GM18861 (cell line): Measurements from ENCODE around the gene CALU.

Experiments
- ATAC-seq: cut with Tn5 transposase; IDR thresholded peaks from one replicate; pipeline ENCODE4 v1.9.1; 2021; ENCODE audit not compliant: unreplicated experiment

Gene CALU

DNA sequence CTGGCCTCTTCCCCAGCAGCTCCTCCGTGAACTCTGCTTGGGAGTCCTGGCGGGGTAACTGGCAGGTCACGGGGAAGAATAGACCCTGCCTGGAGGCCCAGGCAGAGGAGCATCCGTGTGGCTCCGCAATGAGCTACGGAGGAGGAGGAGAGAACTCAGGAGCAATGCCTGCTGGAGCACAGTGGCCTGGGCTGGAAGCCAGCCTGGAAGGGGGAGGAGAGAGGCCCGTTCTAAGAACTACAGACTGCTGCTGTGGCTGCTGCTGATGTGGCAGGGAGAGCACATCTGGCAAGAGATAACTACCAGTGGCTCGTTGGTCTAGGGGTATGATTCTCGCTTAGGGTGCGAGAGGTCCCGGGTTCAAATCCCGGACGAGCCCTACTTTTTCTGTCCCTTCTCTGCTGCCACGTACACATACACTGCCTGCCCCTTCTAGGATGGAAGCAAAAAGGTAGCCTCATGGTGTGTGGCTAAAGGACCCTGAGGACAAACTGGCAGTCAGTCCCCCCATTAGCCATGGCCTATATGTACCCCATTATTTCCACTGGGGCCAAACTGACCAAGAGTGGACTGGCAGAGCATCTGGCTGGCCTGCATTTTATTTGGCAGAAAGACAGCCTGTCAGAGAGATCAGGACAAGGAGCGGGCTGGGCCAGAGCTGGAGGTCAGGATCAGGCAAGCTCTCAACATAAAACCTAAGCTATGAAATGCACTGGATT is 44.1 kb downstream of the CALU start:
- ATAC-seq, result no peak

DNA sequence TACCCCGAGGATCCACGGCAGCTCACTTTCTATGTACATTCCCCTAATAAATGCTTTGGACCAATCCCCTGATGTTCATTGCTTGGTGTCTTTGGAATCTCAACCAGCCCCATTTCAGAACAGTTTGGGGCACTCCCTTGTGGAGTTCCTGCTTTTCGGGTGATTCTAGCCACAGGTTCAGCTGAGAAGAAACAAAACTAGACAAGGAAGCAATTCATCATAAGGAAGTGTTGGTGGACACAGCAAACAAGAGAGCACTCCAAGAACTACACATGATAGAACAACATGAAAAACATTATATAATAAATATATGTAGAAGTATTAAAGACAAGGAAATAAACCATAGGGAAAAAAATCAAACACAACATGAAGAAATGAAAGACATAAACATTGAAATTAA is 46.6 kb downstream of the CALU start:
- ATAC-seq, result no peak

DNA sequence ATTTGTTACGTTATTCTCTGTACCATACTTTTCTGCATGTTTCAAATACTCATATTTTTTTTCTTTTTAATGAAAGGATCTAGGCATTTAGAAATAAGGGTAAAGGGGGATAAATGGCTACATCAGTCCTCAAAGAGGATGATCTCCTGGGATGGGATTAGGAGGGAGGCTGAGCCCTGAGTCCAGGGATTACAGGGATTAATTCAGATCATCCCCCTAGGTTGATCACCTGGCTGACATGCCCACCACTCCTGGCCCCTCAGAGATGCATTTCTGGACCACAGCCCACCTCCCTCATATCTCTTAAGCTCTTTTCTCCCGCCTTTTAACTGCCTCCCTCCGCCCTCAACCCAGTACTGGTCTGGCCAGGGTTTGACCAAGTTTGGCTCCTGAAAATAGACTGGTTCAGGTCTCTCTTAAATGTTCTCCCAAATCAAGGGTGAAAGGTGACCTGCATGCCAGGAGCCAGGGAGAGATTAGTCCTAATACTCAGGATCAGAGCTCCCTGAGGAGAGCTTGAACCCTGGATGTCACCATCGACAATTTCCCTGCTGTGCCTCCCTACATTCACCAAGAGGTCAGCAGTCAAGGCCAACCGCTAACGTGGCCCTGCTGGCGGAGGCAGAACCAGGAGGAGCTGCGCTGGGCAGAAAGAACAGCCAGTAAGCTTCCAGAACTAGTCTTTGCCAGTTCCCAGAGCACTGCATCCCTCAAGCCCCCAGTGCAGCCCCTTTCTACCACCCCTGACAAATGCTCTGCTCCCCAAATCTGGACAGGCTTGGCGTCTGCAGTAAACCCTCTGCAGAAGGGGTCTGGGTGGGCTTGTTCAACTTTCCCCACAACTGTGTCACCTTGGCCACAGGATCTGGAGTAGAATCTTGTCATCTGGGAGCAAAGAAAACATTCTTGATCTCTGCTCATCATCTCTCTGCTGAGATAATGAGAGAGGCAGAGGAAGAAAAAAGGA is 49.6 kb downstream of the CALU start:
- no peak for ATAC-seq

DNA sequence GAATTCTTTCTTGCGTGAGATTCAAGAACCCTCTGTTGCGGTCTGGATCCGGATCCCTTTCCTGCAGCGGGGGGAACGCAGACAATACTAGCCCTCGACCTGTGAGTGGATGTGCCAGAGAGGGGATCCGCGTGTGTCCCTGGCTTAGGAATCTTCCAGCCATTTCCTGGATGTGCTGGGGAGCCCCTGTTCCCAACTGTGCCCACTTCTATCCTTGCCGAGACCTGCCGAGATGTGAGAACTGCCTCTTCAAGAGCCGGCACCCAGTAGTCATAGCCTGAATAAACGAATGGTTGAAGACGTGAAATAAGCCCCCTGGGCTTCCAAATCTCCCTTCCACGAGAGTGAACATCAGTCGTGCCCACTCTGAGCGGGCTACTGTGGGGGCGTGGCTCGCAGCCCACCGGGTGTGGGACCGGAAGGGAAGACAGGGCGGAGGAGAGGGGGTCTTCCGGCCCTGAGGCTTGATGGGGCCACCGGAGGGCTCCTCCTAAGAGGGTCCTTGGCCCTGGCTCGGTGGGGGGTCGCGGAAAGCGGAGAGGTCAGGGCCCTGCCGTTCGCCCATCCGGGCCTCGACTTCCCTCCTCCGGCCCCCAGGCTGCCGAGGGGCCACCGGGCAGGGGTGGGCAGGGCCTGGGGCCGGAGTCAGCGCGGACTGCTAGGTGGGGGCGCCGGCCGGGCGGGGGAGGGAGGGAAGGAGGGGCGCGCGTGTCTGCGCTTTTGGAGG is 51.3 kb downstream of the CALU start:
- peak; percentile 5 for ATAC-seq

DNA sequence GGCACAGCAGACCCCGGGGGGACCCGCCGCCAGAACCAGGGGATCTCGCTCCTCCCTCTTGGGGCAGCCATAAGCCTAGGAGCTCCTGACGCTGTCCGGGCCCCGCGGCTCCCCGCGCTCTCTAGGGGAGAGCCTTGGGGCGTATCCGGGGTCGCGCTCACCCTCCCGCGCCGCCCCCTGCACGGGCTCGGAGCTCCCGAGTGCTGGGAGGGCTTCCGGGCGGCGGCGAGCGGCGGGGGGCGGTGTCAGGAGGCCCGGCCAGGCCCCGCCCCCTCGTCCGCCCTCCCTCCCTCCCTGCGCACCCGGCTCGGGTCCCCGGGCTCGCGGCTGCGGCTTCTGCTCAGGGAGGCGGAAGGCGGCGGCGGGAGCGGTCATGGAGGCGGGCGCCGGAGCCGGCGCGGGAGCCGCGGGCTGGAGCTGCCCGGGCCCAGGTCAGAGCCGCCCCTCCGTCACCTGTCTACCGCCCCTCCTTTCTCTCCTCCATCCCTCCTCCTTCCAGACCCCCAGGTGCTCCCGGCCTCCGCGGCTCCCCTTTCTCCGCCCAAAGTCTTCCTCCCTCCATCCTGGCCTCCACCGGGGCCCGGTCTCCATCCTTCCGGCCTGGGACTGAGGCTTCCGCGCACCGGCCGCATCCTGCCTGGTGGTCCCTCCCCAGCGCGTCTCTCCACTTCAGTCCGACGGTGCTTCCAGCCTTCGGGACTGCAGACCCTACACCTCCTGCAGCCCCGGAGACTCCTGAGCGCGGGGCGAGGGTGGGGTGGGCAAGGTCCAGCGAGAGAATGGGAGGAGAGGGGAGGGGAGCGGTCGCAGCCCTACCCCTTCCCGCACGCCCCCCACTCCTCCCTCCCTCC is 52.2 kb downstream of the CALU start, which contains the start of gene CCDC136:
Gene CCDC136, plus strand, starts transcription at position 848 of the 851 bp plus-strand sequence. CDS start 444 bp downstream, outside the sequence.
- ATAC-seq, result peak; percentile 60

DNA sequence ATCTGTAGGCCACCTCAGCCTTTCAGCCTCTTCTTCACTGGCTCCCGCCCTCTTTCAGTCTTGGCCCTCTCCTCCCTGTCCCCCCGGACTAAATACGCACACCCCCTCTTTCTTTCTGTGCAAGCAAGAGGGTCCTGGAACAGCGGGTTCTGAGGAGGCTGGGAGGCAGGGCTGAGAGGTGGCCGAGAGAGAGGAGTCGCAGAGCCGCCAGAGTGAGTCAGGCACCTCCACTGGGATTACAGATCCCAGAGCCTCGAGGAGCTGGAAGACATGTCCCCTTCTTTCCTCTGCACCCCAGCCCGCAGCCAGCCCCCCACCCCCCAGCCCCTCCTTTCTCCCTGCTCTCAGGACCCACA is 52.8 kb downstream of the CALU start:
- ATAC-seq, result no peak

DNA sequence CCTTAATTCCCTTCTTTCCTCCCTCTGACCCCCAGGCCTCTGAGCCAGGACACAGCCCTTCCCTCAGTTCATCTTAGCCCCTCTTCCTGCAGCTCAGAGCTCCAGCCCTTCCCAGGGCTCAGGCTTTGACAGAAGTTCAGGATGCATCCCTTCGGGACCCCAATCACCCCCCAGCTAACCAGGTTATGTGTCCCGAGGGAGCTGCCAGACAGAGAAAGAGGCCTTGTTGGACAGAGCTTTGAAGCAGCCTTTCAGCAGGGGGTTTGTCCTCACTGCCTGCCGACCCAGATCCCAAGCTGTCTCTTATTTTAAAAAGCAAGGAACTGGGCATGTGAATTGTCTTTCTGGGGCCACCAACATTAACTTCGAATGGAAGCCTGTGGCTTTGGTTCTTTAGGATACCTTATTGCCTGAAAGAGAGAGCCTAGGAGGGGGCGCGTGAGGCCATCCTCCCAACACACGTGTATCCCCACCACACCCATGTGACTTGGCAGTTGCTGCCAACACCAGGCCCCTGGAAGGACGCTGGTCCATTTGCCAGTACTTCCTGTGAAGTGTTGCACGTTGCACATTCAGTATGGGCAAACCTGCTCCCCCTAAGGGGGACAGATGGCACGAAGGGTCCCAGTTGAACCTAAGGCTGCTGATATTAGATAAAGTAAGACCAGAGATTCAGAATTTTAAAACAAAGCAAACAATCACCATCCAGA is 53.5 kb downstream of the CALU start:
- ATAC-seq, result no peak

GRCh38 chr7:128793181-128793547 is 54.0 kb downstream of the CALU start:
- ATAC-seq, result no peak

DNA sequence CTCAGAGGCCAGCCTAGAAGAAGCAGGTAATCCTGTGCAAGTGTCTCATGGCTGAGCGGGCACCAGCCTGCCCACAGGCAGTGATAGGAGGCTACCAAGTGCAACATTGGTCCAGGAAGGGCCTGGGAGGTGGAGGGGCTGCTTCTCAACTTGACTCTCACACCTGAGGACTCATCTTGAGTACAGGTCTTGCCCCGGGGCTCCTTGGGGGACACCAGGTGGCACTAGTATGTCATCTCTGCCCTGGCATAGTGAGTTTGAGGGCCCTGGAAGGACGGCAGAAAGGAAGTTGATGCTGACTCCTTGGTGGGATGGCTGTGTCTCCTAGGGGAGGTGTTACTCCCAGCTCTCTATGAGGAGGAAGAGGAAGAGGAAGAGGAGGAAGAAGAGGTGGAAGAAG is 54.9 kb downstream of the CALU start:
- no peak for ATAC-seq

GRCh38 chr7:128794436-128794835 is 55.3 kb downstream of the CALU start:
- no peak for ATAC-seq

GRCh38 chr7:128795129-128795528 is 56.0 kb downstream of the CALU start:
- no peak for ATAC-seq

GRCh38 chr7:128796327-128796726 is 57.2 kb downstream of the CALU start:
- no peak for ATAC-seq

DNA sequence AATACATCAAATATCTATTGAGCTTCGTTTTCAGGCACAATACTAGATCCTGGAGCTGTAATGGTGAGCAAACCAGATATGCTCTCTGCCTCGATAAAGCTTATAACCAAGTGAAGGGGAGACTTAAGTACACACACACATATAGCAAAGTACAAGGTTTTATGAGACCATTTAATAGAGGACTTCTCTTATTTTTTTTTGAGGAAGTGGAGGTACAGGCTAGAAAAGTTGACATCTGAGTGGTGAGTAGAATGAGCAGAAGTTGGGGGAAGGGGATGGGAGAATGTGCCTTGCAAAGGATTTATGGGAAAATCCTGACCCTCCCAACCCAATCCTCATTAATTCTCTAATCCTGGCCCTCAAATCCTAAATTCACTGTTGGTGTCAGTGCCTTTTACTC is 60.3 kb downstream of the CALU start:
- ATAC-seq, result no peak

DNA sequence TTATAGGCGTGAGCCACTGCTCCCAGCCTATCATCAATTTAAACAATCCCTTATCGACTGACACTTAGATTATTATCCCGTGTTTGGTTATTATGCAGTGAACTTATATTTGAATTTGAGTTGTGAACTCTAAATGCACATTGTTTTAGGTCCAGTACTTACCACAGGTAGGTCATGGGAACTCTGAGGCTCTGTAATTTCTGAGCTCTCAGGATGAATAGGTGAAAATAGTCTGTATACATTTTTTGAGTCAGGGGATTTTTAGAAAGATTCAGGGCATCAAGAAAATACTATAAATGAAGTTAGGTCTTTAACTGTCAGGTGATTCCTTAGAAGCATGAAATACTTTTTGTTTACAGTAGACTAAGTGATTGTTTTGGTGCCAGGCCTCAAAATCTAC is 61.4 kb downstream of the CALU start:
- no peak for ATAC-seq

DNA sequence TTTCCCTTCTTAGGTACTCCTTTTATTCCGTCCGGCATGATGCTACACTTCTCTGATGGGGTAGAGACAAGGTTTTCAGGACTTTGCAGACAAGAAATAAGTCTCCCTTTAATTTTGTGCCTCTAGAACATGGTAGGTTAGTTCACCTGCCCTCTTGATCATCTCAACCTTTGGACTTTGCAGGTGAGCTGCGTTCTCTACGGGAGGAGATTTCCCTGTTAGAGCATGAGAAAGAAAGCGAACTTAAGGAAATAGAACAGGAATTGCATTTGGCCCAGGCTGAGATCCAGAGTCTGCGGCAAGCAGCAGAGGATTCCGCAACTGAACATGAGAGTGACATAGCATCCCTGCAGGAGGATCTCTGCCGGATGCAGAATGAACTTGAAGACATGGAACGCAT is 61.8 kb downstream of the CALU start:
- ATAC-seq, result no peak

DNA sequence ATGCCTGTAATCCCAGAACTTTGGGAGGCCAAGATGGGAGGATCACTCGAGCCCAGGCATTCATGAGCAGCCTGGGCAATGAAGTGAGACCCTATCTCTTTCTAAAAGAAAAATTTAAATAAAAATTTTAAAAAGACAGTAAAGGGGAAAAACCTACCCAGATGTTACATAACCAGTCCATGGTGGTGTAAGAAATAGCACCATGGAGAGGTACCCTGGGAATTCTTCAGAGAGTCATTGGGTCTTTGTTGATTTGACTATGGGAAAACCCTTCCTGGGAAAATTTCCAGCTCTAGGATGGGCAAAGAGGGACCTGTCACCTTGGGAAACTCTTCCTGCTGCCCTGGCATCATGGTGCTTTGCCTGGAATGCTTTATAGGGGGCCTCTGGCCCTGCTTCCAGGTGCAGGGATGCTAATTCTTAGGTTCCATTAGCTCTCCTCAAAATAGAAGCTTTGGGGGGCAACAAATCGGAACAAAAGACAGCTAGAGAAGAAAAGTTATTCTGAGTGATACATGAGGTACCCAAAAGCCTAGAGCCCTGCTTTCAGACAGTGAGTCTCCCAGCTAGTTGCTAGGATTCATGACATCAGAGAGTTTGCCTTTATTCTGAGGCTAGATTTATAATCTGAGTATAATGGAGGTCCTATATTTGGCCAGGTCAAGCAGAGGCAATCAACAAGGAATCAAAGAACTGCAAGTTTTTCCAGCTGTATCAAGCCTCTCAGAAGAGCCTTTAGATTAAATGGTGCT is 62.7 kb downstream of the CALU start:
- no peak for ATAC-seq

DNA sequence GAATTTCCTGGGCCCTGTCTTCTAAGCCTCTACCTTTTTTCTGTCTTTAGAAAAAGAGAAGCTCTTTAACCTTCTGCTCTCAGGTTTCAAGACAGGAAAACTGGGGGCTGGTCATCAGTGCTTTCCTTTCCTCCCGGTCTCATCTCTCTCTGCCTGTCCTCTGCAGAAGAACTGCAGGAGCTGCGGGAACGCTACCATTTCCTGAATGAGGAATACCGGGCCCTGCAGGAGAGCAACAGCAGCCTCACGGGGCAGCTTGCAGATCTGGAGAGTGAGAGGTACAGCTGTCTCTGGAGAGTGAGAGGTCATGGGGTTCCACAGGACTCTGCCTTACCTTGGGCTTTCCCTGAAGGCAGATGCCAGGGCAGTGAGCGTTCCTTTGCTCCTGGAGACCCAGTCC is 65.3 kb downstream of the CALU start:
- ATAC-seq, result no peak

- ATAC-seq, result no peak
Observed at GRCh38 chr7:128805225-128805624, 66.1 kb downstream of the CALU start.

GRCh38 chr7:128807191-128807590 is 68.0 kb downstream of the CALU start:
- no peak for ATAC-seq
